HT1080 (cell line): ENCODE data around the gene NSUN5. TPM values are rescaled to one million over a fixed set of nuclear protein-coding genes. Genes with fewer than 3 reads are reported as not detected.
"Not testable (repeated sequence)": the region's sequence is repeated elsewhere in the genome, so short reads cannot be mapped to it uniquely, and the experiment has no call there.

Source experiments
- DNase-seq: peaks from one replicate; pipeline ENCODE4 v3.0.0-alpha.2; 2015; ENCODE audit warnings: low read depth
- polyA plus RNA-seq, 2 experiments: library from polyadenylated mRNA; depleted of rRNA; stranded (reverse); fragments of >200 nt; gene quantifications; 2 replicates each; pipeline ENCODE4 v1.2.3, GENCODE V29; 2015
- total RNA-seq: library from RNA; depleted of rRNA; stranded (reverse); fragments of >200 nt; shearing (Covaris generic); gene quantifications from 2 replicates; pipeline ENCODE4 v1.2.3, GENCODE V29; 2014; rRNA removed

The NSUN5 gene
- total RNA-seq: 50.2 and 50.3 TPM in 2 replicates
- polyA plus RNA-seq (2015; cell fraction: cytosol; rRNA removed): 30.5 and 37.0 TPM in 2 replicates
- polyA plus RNA-seq (2015; cell fraction: nucleus; rRNA removed): 48.3 and 65.6 TPM in 2 replicates

DNA sequence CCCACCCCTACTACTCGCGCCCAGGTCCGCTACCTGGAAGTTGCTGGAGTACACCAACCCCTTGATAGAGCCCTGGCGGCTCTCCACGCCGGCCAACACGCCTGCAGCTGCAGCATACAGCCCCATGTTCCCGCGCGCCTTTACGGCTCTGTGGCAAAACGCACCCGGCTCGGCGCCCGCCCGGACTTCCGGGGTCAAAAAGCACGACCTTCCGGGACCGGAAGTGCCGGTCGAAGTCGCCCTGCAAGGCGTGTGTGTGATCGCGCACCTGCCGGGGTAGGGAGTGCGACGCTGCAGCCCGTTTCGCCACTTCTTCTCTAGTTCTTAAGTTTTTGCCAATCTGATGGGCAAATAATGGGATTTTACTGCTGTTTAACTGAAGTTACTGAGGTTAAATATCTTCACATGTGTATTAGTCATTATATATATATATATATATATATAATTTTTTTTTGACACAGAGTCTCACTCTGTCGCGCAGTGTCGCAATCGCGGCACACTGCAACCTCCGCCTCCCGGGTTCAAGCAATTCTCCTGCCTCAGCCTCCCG, at the start of gene NSUN5:
TSS of gene NSUN5 (minus strand) at position 162 of the 550 bp plus-strand sequence. CDS start at position 126, 36 bp downstream.
- DNase-seq: peak; percentile 67

DNA sequence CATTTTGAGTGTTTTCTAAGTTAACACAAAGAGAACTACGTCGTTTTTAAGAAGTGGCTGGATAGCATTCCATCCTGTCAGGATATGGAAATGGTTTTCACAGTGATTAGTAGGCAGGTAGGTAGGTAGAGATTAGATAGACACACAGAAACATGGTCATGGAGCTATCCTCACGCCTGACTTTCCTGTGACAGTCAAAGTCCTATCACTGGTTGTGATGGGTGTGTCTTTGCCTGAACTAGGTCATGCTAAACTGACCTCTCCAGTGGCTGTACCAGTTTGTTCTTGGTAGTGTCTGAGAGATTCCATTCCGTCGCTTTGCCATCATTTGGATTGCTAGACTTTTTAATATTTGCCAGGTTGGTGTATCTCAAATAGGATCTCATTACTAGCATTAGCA, 47.5 kb upstream of the NSUN5 start:
- DNase-seq: no peak

DNA sequence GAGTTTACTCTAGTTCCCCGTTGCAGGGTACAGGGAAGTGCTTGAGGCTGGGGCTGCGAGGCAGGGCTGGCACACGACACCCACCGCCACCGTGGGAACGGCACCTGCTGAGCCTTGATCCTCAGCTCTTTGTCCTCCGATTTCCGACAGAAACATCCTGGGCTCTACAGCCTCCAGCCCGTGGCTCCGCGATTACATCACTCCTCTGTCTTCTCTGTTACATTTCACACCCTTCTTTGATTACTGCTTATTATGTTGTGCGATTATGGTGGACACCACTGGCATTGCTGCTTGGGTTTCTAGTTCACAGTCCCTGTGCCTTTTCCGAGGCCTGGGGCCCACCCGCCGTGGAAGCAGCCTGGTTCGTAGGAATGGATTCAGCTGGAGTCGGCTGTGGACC, 46.2 kb upstream of the NSUN5 start:
- no peak for DNase-seq

DNA sequence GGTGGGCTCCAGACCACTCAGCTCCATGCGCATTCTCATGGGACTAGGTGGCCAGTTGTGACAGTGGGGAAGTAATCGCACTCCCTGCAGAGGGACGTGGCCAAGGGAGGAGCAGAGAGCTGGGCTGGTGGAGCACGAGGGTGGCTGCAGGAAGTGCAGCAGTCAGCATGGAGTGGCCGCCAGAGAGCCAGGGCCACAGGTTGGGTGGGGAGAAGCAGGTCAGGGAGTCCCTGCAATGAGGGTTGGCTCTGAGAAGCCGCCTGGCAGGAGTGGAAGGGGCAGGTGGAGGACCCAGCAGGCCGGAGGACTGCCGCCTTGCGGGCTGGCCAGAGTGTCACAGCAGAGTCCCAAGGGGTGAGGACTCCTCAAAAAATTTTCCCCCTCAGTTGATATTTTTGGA, 45.6 kb upstream of the NSUN5 start:
- no peak for DNase-seq

GRCh38 chr7:73353243-73353642, 44.6 kb upstream of the NSUN5 start:
- DNase-seq: no peak

GRCh38 chr7:73352784-73353183, 44.2 kb upstream of the NSUN5 start:
- no peak for DNase-seq

DNA sequence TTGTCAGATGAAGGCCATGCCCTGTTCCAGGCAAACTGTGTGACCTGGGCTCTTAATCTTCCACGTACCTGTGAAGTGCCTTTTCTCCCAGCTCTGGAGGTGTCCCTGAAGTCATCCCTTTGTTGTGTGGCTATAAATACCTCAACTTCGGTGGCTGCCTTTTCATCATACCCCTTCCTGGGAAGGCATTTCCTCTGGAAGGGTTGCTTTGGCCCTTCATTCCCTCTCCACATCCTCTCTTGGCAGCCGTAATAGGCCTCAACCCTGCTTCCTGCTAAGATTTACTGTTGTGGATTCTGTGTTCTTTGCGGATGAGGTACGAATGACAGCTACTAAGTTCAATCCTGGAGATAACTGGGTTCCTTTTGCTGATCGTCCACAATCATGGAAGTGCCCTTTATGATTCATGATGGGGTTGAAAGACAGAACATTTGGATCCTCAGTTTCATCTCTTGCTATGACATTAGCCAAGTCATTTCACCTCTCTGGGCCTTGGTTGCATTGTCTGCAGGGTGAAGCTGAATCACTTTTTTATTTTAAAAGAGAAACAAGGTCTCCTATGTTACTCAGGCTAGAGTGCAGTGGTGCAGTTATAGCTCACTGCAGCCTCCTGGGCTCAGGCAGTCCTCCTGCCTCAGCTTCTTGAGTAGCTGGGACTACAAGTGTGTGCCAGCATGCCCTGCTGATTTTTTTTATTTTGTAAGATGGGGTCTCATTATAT, 43.0 kb upstream of the NSUN5 start:
- peak; percentile 17 for DNase-seq

- no peak for DNase-seq
These were observed 41.9 kb upstream of the NSUN5 start for GRCh38 chr7:73350306-73351068.

DNA sequence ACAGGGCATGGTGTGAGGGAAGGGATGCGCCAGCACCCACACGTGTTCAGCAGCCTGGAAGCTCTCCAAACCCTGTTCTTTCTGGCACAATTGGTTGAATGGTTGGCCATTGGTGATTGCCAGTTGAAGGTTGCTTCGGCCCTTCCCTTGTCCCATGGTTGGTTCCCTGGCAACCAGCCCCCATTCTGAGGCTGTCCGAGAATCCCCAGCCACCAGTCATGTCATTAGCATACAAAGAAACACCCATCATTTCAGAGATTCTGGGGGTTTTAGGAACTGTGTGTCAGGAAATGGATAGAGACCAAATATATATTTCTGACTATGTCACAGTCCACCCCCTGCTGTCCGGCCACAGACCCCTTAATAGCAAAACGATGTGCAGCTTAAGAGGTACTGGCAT, 41.1 kb upstream of the NSUN5 start:
- DNase-seq: no peak

GRCh38 chr7:73345951-73346350, 37.3 kb upstream of the NSUN5 start:
- no peak for DNase-seq

DNA sequence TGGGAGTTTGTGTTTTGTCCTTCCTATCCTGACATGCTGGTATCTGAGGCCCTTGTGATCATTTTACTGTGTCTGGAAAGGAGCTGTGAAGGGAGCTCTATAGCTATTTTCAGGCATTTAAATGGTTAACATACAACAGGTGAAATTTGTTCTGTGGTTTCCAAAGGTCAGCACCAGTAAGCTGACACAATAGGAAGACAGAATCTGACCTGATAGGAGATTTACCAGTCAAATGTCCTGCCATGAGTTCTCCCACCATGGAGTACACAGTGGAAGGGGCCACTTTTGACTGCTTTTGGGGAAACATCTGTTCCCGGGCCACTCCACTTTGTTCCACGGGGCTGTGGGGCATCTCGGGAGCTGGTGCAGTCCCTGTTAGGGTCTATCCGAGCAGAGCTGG, 36.9 kb upstream of the NSUN5 start:
- DNase-seq: no peak

DNA sequence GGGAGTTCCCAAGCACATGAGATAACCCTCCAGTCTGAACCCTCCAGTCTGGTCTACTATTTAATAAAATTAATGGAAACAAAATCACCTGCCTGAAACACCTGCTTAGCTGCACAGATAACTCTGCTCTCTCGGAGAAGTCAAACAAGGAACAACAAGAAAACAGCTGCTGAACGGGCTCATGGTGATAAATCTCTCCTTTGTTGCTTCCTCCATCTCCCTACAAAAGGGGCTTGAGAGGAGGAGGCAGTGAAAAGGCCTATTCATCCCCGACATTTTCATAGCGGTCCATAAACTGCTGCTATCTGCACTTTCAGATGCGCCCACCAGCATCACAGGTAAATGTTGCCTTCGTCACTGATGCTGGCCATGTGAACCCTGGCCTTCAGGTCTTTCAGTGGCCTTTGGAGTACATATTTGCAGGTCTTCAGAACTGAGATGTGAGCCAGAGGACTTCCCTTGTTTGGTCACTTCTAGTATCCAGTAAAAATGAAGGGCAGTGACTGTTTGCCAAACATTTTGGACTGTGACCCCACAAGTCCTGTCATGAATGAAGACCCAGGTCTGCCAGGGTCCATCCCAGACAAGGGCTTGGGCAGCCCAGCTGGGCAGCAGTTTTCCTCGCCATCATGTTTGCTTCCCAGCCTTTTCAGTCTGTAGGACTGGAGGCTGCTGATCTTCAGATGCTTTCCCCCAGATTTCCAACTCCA, 35.2 kb upstream of the NSUN5 start:
- DNase-seq: no peak

- peak; percentile 30 for DNase-seq
These were observed 34.0 kb upstream of the NSUN5 start for GRCh38 chr7:73342645-73343044.

DNA sequence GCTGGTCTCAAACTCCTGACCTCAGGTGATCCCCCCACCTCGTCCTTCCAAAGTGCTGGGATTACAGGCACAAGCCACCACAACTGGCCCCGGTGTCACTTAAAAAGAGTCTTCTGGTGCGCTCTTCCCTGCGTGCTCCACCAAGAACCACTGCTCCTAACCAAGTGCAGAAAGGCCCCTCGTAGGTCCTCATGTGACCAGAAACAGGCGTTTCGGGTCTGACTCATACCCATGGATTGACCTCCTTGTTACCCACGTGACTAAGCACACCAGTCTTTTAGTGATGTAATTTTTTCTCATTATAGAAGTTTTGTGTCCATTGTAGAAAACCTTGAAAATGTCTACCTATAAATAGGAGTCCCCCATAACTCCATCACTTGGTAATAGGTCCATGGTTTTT, 33.3 kb upstream of the NSUN5 start:
- peak; percentile 68 for DNase-seq

GRCh38 chr7:73340514-73340913, 31.9 kb upstream of the NSUN5 start:
- DNase-seq: no peak

DNA sequence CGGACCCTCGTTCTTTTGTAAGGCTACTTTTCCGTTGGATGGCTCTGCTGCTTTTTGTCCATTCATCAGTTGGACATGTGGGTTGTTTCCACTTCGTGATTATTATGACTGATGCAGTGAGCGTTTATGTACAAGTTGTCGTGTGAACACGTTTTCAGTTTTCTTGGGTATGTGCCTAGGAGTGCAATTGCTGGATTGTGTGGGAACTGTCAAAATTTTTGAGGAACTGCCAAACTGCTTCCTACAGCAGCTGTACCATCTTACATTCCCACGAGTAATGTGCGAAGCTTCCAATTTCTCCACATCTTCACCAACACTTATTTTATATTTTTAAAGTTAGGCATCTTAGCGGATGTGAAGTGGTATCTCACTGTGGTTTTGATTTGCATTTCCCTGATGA, 29.7 kb upstream of the NSUN5 start:
- DNase-seq: no peak

GRCh38 chr7:73332447-73332846, 23.8 kb upstream of the NSUN5 start:
- DNase-seq: no peak

DNA sequence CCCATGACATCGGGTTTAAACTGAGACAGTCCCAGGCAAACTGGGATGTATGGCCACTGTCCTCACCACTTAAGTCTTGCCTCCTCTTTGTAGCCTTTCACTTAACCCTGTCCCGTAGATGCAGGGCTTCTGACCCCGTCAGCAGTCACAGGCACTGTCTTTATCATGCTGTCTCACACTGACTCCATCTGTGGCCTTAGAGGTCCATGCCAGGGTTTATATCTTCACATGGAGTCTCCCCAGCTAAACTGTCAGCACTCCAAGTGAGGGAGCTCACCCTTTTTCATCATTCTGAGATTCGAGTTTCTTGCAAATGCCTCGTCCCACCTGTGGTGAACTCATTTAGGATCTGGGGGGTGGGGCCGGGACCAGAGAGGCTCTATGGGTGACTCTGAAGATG, 22.1 kb upstream of the NSUN5 start:
- no peak for DNase-seq

GRCh38 chr7:73329861-73330581, 21.4 kb upstream of the NSUN5 start:
- peak; percentile 31 for DNase-seq

DNA sequence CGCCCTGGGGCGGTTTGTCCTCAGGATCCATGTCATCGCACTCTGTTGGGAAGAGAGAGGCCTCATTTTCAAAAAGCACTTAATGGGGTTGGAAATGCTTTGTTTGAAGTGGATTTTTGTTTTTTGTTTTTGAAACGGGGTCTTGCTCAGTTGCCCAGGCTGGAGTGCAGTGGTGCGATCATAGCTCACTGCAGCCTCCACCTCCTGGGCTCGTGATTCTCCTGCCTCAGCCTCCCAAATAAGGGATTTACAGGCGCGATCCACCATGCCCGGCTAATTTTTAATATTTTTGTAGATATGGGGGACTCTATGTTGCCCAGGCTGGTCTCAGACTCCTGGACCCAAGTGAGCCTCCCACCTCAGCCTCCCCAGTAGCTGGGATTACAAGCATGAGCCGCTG, 20.1 kb upstream of the NSUN5 start:
- DNase-seq: no peak

- DNase-seq: not testable (repeated sequence)
These were observed 19.3 kb upstream of the NSUN5 start, which contains the start of the genes FKBP6 and TRIM50 for GRCh38 chr7:73327922-73328321. Gene FKBP6 (plus strand): TSS chr7:73328161. CDS start chr7:73328429, 268 bp downstream. Gene TRIM50 (minus strand): TSS chr7:73328082. CDS start chr7:73324787, 3,295 bp downstream.
